Ishikawa (cell line): Measurements from ENCODE around the gene ZMPSTE24.

Experiments used
- CEBPB ChIP-seq: IDR thresholded peaks from 2 replicates; pipeline ENCODE4 v1.6.1; 2012
- CREB1 ChIP-seq: IDR thresholded peaks from 2 replicates; pipeline ENCODE4 v1.6.1; 2012; ENCODE audit warnings: low read depth
- EGR1 ChIP-seq: IDR thresholded peaks from 2 replicates; pipeline ENCODE4 v1.6.1; 2012
- EP300 ChIP-seq: IDR thresholded peaks from 2 replicates; pipeline ENCODE4 v1.6.1; 2012; ENCODE audit warnings: borderline replicate concordance
- FOXM1 ChIP-seq: IDR thresholded peaks from 2 replicates; pipeline ENCODE4 v1.6.1; 2012; ENCODE audit warnings: low read depth, borderline replicate concordance
- RAD21 ChIP-seq: IDR thresholded peaks from 2 replicates; pipeline ENCODE4 v1.6.1; 2012; ENCODE audit warnings: low read depth
- TAF1 ChIP-seq: IDR thresholded peaks from 2 replicates; pipeline ENCODE4 v1.6.1; 2012; ENCODE audit warnings: low read depth, mild to moderate bottlenecking
- TCF12 ChIP-seq: IDR thresholded peaks from 2 replicates; pipeline ENCODE4 v1.6.1; 2012; ENCODE audit warnings: low read depth
- YY1 ChIP-seq: IDR thresholded peaks from 2 replicates; pipeline ENCODE4 v1.6.1; 2012; ENCODE audit warnings: low read depth
- ZBTB7A ChIP-seq: IDR thresholded peaks from 2 replicates; pipeline ENCODE4 v1.6.1; 2012; ENCODE audit warnings: low read depth
- TF ChIP-seq, protein P1 (sequence below): IDR thresholded peaks from 2 replicates; pipeline ENCODE4 v1.6.1; 2012
- TF ChIP-seq, protein P2 (sequence below): IDR thresholded peaks from 2 replicates; pipeline ENCODE4 v1.6.1; 2012; ENCODE audit warnings: low read depth, mild to moderate bottlenecking
- TF ChIP-seq, protein P3 (sequence below): IDR thresholded peaks from 2 replicates; pipeline ENCODE4 v1.6.1; 2012

DNA sequence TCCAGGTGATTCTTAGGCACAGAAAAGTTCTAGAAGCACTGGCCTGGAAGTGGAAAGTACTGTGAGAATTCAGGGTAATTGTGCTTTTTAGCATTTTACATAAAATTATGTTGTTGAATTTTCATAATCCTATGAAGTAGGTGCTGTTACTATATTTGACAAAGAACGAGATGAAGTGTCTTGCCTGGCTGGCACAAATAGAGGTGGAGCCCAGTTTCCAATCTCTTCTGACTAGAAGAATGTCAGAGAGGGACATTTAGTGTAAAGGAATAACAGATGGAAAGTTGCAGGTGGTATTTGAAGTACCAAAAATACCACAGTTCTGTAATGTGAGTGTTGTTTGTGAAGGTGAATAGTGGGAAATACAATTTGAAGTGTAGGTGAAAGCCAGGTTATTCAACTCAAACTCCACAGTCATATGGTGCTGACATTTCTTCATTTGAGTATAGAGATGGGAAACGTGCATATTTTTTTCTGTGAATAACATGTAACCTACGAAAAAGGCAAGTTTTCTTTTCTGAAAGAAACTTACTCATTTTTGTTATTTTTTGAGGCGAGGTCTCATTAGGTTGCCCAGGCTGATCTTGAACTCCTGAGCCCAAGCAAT, 13.8 kb upstream of the ZMPSTE24 start:
- TF ChIP-seq EP300 (no peak), RAD21 (no peak), YY1 (no peak), EGR1 (no peak), CEBPB (no peak), TAF1 (no peak), CREB1 (no peak), FOXM1 (no peak), ZBTB7A (no peak), TCF12 (no peak)
- TF ChIP-seq, protein P1, sequence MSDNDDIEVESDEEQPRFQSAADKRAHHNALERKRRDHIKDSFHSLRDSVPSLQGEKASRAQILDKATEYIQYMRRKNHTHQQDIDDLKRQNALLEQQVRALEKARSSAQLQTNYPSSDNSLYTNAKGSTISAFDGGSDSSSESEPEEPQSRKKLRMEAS: no peak
- TF ChIP-seq, protein P2, sequence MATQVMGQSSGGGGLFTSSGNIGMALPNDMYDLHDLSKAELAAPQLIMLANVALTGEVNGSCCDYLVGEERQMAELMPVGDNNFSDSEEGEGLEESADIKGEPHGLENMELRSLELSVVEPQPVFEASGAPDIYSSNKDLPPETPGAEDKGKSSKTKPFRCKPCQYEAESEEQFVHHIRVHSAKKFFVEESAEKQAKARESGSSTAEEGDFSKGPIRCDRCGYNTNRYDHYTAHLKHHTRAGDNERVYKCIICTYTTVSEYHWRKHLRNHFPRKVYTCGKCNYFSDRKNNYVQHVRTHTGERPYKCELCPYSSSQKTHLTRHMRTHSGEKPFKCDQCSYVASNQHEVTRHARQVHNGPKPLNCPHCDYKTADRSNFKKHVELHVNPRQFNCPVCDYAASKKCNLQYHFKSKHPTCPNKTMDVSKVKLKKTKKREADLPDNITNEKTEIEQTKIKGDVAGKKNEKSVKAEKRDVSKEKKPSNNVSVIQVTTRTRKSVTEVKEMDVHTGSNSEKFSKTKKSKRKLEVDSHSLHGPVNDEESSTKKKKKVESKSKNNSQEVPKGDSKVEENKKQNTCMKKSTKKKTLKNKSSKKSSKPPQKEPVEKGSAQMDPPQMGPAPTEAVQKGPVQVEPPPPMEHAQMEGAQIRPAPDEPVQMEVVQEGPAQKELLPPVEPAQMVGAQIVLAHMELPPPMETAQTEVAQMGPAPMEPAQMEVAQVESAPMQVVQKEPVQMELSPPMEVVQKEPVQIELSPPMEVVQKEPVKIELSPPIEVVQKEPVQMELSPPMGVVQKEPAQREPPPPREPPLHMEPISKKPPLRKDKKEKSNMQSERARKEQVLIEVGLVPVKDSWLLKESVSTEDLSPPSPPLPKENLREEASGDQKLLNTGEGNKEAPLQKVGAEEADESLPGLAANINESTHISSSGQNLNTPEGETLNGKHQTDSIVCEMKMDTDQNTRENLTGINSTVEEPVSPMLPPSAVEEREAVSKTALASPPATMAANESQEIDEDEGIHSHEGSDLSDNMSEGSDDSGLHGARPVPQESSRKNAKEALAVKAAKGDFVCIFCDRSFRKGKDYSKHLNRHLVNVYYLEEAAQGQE: no peak
- TF ChIP-seq, protein P3, sequence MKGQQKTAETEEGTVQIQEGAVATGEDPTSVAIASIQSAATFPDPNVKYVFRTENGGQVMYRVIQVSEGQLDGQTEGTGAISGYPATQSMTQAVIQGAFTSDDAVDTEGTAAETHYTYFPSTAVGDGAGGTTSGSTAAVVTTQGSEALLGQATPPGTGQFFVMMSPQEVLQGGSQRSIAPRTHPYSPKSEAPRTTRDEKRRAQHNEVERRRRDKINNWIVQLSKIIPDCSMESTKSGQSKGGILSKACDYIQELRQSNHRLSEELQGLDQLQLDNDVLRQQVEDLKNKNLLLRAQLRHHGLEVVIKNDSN: no peak
